ENCODE results near the gene DROSHA. TPM values are rescaled to one million over a fixed set of nuclear protein-coding genes. Genes with fewer than 3 reads are reported as not detected.

Gene DROSHA
- total and polyA plus RNA-seq, 7 donors, result 18.2 to 50.5 (median 29.2) TPM

GRCh38 chr5:31381299-31381698 is 150.6 kb downstream of the DROSHA start:
- no peaks in the 10 kb centered on the region for H3K9me3 ChIP-seq
- H3K4me1 ChIP-seq, result no peaks in the 10 kb centered on the region
- no peak overlapping the region for H3K4me3 ChIP-seq
- H3K27ac ChIP-seq, result no peak overlapping the region
- intact Hi-C loops (cut with DNase I), result no loop called here
- peaks cover 0 to 4% (median 0%) of the 10 kb centered on the region in 3 donors for H3K27me3 ChIP-seq (ENCODE audit: insufficient read depth in 3 of 3, low read length in 2 of 3)
- WGBS, 3 donors, result 62 to 69% (median 66%) methylated on average over 4 of the region's 4 CpGs
- TF ChIP-seq, protein P1, sequence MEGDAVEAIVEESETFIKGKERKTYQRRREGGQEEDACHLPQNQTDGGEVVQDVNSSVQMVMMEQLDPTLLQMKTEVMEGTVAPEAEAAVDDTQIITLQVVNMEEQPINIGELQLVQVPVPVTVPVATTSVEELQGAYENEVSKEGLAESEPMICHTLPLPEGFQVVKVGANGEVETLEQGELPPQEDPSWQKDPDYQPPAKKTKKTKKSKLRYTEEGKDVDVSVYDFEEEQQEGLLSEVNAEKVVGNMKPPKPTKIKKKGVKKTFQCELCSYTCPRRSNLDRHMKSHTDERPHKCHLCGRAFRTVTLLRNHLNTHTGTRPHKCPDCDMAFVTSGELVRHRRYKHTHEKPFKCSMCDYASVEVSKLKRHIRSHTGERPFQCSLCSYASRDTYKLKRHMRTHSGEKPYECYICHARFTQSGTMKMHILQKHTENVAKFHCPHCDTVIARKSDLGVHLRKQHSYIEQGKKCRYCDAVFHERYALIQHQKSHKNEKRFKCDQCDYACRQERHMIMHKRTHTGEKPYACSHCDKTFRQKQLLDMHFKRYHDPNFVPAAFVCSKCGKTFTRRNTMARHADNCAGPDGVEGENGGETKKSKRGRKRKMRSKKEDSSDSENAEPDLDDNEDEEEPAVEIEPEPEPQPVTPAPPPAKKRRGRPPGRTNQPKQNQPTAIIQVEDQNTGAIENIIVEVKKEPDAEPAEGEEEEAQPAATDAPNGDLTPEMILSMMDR (IDR thresholded peaks at IDR 0.05), result no peak
- DNase-seq, result no peak
- ATAC-seq, result no peak
- H3K36me3 ChIP-seq (ENCODE audit: insufficient read depth in 1 of 2, low read depth in 1 of 2), result no peaks in the 10 kb centered on the region

- Histone ChIP-seq H3K36me3 (ENCODE audit: insufficient read depth in 1 of 2, low read depth in 1 of 2) (no peaks in the 10 kb centered on the region), H3K9me3 (no peaks in the 10 kb centered on the region), H3K4me3 (no peak overlapping the region), H3K4me1 (no peaks in the 10 kb centered on the region), H3K27me3 (ENCODE audit: insufficient read depth in 3 of 3, low read length in 2 of 3) (peaks cover 0 to 4% (median 0%) of the 10 kb centered on the region in 3 donors), H3K27ac (no peak overlapping the region)
- no peak for ATAC-seq
- intact Hi-C loops (cut with DNase I), result no loop called here
- no peak for DNase-seq
- 66 to 81% (median 68%) methylated on average over 4 of the region's 4 CpGs for WGBS, 3 donors
- TF ChIP-seq, protein P1 (IDR thresholded peaks at IDR 0.05), result no peak
Measured at GRCh38 chr5:31380049-31380448, 151.8 kb downstream of the DROSHA start.

DNA sequence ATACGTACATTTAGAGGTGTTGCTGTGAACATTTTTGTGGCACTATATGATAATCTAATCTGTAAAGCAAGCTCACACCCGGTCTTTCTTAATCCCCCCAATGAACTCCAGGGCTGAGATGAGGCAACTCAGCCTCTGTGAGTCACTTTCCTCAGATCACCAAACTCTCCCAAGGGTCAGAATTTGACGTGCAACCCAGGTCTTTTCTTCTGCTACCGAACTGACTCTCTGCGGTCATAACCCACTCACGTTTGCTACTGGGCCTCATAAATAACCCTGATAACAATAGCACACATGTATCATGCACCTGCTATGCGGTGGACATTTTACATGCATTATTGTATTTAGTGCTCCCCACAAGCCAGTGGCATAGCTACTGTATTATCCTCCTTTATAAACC is 153.1 kb downstream of the DROSHA start:
- DNase-seq (no peak), ATAC-seq (no peak)
- Histone ChIP-seq H3K36me3 (ENCODE audit: insufficient read depth in 1 of 2, low read depth in 1 of 2) (no peaks in the 10 kb centered on the region), H3K9me3 (no peaks in the 10 kb centered on the region), H3K27ac (no peak overlapping the region), H3K4me3 (no peak overlapping the region), H3K4me1 (no peaks in the 10 kb centered on the region), H3K27me3 (ENCODE audit: insufficient read depth in 3 of 3, low read length in 2 of 3) (peaks cover 0 to 4% (median 0%) of the 10 kb centered on the region in 3 donors)
- 42 to 47% (median 43%) methylated on average over 7 of the region's 7 CpGs for WGBS, 3 donors
- TF ChIP-seq, protein P1 (IDR thresholded peaks at IDR 0.05), result no peak
- intact Hi-C loops (cut with DNase I), result no loop called here

GRCh38 chr5:31378136-31378535 is 153.8 kb downstream of the DROSHA start:
- H3K9me3 ChIP-seq, result no peaks in the 10 kb centered on the region
- no peak overlapping the region for H3K27ac ChIP-seq
- H3K4me1 ChIP-seq, result no peaks in the 10 kb centered on the region
- peaks cover 0 to 4% (median 0%) of the 10 kb centered on the region in 3 donors for H3K27me3 ChIP-seq (ENCODE audit: insufficient read depth in 3 of 3, low read length in 2 of 3)
- intact Hi-C loops (cut with DNase I), result no loop called here
- ATAC-seq (no peak), DNase-seq (no peak)
- TF ChIP-seq, protein P1 (IDR thresholded peaks at IDR 0.05), result no peak
- H3K36me3 ChIP-seq (ENCODE audit: insufficient read depth in 1 of 2, low read depth in 1 of 2), result no peaks in the 10 kb centered on the region
- H3K4me3 ChIP-seq, result no peak overlapping the region

DNA sequence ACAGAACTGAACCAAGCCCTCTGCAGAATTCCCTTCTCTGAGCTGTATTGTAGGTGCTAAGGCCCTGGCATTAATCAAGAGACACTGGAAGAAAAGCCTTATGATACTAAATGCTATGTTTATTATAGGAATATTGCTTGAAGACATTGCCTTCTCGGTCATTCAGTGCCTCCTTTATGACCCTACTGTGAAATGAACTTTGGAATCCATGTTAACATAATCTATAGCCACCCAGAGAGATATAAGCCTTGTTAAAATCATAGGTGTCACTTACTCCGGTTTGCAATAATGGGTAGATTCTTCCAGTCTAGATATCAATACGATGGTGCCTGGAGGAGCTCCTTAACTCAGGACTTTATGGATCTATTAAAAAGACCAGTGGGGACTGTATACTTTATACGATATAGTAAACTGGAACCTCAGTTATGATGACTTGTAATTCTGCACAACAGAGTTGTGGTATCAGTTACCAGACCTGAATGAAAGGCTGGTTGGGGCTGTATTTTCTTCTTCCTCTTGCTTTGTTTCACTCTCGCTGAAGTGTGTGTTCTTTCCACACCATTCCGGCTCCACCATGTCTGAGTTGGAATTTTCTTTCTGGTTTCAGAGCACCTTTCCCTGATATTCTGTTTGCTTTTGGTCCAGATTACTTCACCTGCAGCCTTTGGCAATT is 154.5 kb downstream of the DROSHA start:
- WGBS, 3 donors, result 76 to 84% (median 81%) methylated on average over 6 of the region's 6 CpGs
- Histone ChIP-seq H3K4me1 (no peaks in the 10 kb centered on the region), H3K36me3 (ENCODE audit: insufficient read depth in 1 of 2, low read depth in 1 of 2) (no peaks in the 10 kb centered on the region), H3K27me3 (ENCODE audit: insufficient read depth in 3 of 3, low read length in 2 of 3) (peaks cover 0 to 4% (median 0%) of the 10 kb centered on the region in 3 donors), H3K27ac (no peak overlapping the region), H3K4me3 (no peak overlapping the region), H3K9me3 (no peaks in the 10 kb centered on the region)
- intact Hi-C loops (cut with DNase I), result no loop called here
- DNase-seq (no peak), ATAC-seq (no peak)
- TF ChIP-seq, protein P1 (IDR thresholded peaks at IDR 0.05), result no peak
